ENCODE results near the gene NBL1. TPM values are rescaled to one million over a fixed set of nuclear protein-coding genes. Genes with fewer than 3 reads are reported as not detected.

The NBL1 gene
- polyA plus RNA-seq, 3 donors: 0.07 TPM; not detected in 2

- WGBS (ENCODE audit: insufficient coverage): 48% methylated on average over 3 of the region's 6 CpGs
These were observed 28.1 kb downstream of the NBL1 start for GRCh38 chr1:19672237-19672636.

GRCh38 chr1:19675797-19676196 is 31.7 kb downstream of the NBL1 start:
- Histone ChIP-seq H3K9me3 (replicated peaks in 1 of 2; ENCODE audit: control insufficient read depth in 1 of 2, insufficient read depth in 1 of 2, low read length in 2 of 2) (no peaks in the 10 kb centered on the region), H3K4me1 (ENCODE audit: control insufficient read depth in 1 of 2, insufficient read depth in 2 of 2, low read length in 2 of 2) (no peaks in the 10 kb centered on the region), H2AFZ (ENCODE audit: insufficient read depth, low read depth, low read length, poor library complexity, severe bottlenecking) (no peak overlapping the region), H3K4me3 (replicated peaks in 1 of 3; ENCODE audit: low read depth in 2 of 3, low read length in 3 of 3) (no peak overlapping the region), H3K79me2 (ENCODE audit: insufficient read depth, low read length) (no peaks in the 10 kb centered on the region), H3K9ac (ENCODE audit: insufficient read depth, low read length, poor library complexity, severe bottlenecking) (no peak overlapping the region), H4K20me1 (ENCODE audit: insufficient read depth, low read length) (no peaks in the 10 kb centered on the region), H3K36me3 (replicated peaks in 1 of 2; ENCODE audit: control insufficient read depth in 1 of 2, insufficient read depth in 2 of 2, low read length in 2 of 2) (no peaks in the 10 kb centered on the region), H3K27ac (ENCODE audit: low read depth in 1 of 2, low read length in 2 of 2) (no peak overlapping the region), H3K27me3 (ENCODE audit: control insufficient read depth in 2 of 2, insufficient read depth in 2 of 2, low read length in 2 of 2) (peaks cover 0 to 6% of the 10 kb centered on the region in 2 donors), H3K4me2 (replicated peaks; ENCODE audit: extremely low read depth, low read length, poor library complexity, severe bottlenecking) (no peak overlapping the region)
- Mint-ChIP-seq H3K27ac (no peak overlapping the region), H3K27me3 (ENCODE audit: low read depth in 3 of 3) (peaks cover 6 to 10% (median 7%) of the 10 kb centered on the region in 3 donors), H3K36me3 (no peaks in the 10 kb centered on the region), H3K4me3 (no peak overlapping the region), H3K9me3 (peaks cover 0 to 3% (median 0%) of the 10 kb centered on the region in 7 donors), H3K4me1 (peaks cover 2% of the 10 kb centered on the region)
- intact Hi-C loops (cut with micrococcal nuclease): no loop called here
- WGBS (ENCODE audit: insufficient coverage): 100% methylated on average over 1 of the region's 5 CpGs
- DNase-seq: no peak
- TF ChIP-seq CTCF (IDR thresholded peaks at IDR 0.05): no peak

More at GRCh38 chr1:19672237-19672636, 28.1 kb downstream of the NBL1 start:
- Histone ChIP-seq H3K4me2 (replicated peaks; ENCODE audit: extremely low read depth, low read length, poor library complexity, severe bottlenecking) (no peak overlapping the region), H3K4me3 (replicated peaks in 1 of 3; ENCODE audit: low read depth in 2 of 3, low read length in 3 of 3) (no peak overlapping the region), H3K27me3 (ENCODE audit: control insufficient read depth in 2 of 2, insufficient read depth in 2 of 2, low read length in 2 of 2) (peaks cover 2 to 13% of the 10 kb centered on the region in 2 donors), H3K27ac (ENCODE audit: low read depth in 1 of 2, low read length in 2 of 2) (no peak overlapping the region), H2AFZ (ENCODE audit: insufficient read depth, low read depth, low read length, poor library complexity, severe bottlenecking) (no peak overlapping the region), H3K9ac (ENCODE audit: insufficient read depth, low read length, poor library complexity, severe bottlenecking) (no peak overlapping the region), H4K20me1 (ENCODE audit: insufficient read depth, low read length) (no peaks in the 10 kb centered on the region), H3K9me3 (replicated peaks in 1 of 2; ENCODE audit: control insufficient read depth in 1 of 2, insufficient read depth in 1 of 2, low read length in 2 of 2) (no peaks in the 10 kb centered on the region), H3K36me3 (replicated peaks in 1 of 2; ENCODE audit: control insufficient read depth in 1 of 2, insufficient read depth in 2 of 2, low read length in 2 of 2) (no peaks in the 10 kb centered on the region), H3K4me1 (ENCODE audit: control insufficient read depth in 1 of 2, insufficient read depth in 2 of 2, low read length in 2 of 2) (no peaks in the 10 kb centered on the region), H3K79me2 (ENCODE audit: insufficient read depth, low read length) (no peaks in the 10 kb centered on the region)
- no peak for TF ChIP-seq CTCF (IDR thresholded peaks at IDR 0.05)
- peaks cover 0 to 3% (median 0%) of the 10 kb centered on the region in 7 donors for H3K9me3 Mint-ChIP-seq
- intact Hi-C loops (cut with micrococcal nuclease): no loop called here
- H3K27ac Mint-ChIP-seq: peak overlapping the region in 1 of 7 donors; percentile 26
- H3K36me3 Mint-ChIP-seq: no peaks in the 10 kb centered on the region
- H3K4me1 Mint-ChIP-seq: peaks cover 2% of the 10 kb centered on the region
- H3K27me3 Mint-ChIP-seq (ENCODE audit: low read depth in 3 of 3): peaks cover 12 to 34% (median 27%) of the 10 kb centered on the region in 3 donors
- H3K4me3 Mint-ChIP-seq: no peak overlapping the region
- DNase-seq: no peak
